HG03521 (cell line): ENCODE data around the gene IGFN1.

Experiments used
- ATAC-seq: cut with Tn5 transposase; IDR thresholded peaks from one replicate; pipeline ENCODE4 v1.9.1; 2021; ENCODE audit warnings: mild to moderate bottlenecking, moderate library complexity; ENCODE audit not compliant: unreplicated experiment

The IGFN1 gene

GRCh38 chr1:201215531-201216357 lies 25.1 kb downstream of the IGFN1 start:
- no peak for ATAC-seq

- no peak for ATAC-seq
These were observed 25.9 kb downstream of the IGFN1 start for GRCh38 chr1:201216395-201217085.

GRCh38 chr1:201217146-201217545 lies 26.5 kb downstream of the IGFN1 start:
- no peak for ATAC-seq

- no peak for ATAC-seq
These were observed 27.2 kb downstream of the IGFN1 start for GRCh38 chr1:201217851-201218250.

GRCh38 chr1:201218409-201218808 lies 27.8 kb downstream of the IGFN1 start:
- no peak for ATAC-seq

GRCh38 chr1:201219481-201220387 lies 29.1 kb downstream of the IGFN1 start:
- ATAC-seq, result no peak

- no peak for ATAC-seq
These were observed 29.7 kb downstream of the IGFN1 start for GRCh38 chr1:201220388-201220715.

- no peak for ATAC-seq
These were observed 30.7 kb downstream of the IGFN1 start for GRCh38 chr1:201221201-201221846.

GRCh38 chr1:201222125-201222524 lies 31.5 kb downstream of the IGFN1 start:
- ATAC-seq, result no peak

- no peak for ATAC-seq
These were observed 33.4 kb downstream of the IGFN1 start for GRCh38 chr1:201223852-201224665.

- no peak for ATAC-seq
These were observed 34.2 kb downstream of the IGFN1 start for GRCh38 chr1:201224666-201225370.

- no peak for ATAC-seq
These were observed 35.5 kb downstream of the IGFN1 start for GRCh38 chr1:201226178-201226514.

- no peak for ATAC-seq
These were observed 36.4 kb downstream of the IGFN1 start for GRCh38 chr1:201226859-201227488.

GRCh38 chr1:201228011-201228983 lies 37.7 kb downstream of the IGFN1 start:
- ATAC-seq, result no peak

GRCh38 chr1:201229095-201229494 lies 38.5 kb downstream of the IGFN1 start:
- no peak for ATAC-seq

- no peak for ATAC-seq
These were observed 39.4 kb downstream of the IGFN1 start for GRCh38 chr1:201229771-201230635.

GRCh38 chr1:201230676-201231075 lies 40.1 kb downstream of the IGFN1 start:
- no peak for ATAC-seq
